Measurements from ENCODE around the gene EHMT1. TPM values are rescaled to one million over a fixed set of nuclear protein-coding genes. Genes with fewer than 3 reads are reported as not detected.

EHMT1 gene
- total RNA-seq, 6 experiments from 2014 or later, result 26.8 to 51.9 (median 36.7) TPM

- intact Hi-C loops (cut with DNase I), result no loop called here
- ATAC-seq (no peak), DNase-seq (no peak)
- H3K4me1 ChIP-seq, result no peaks in the 10 kb centered on the region
- no peak for TF ChIP-seq POLR2A (IDR thresholded peaks at IDR 0.05)
- TF ChIP-seq CTCF (IDR thresholded peaks at IDR 0.05), result no peak
- no peak overlapping the region for H3K4me3 ChIP-seq
- WGBS (ENCODE audit: insufficient coverage, low coverage, low lambda C conversion rate, missing lambda C conversion rate), result 95% methylated on average over 14 of the region's 20 CpGs
- no peaks in the 10 kb centered on the region for H3K27me3 ChIP-seq
- H3K36me3 ChIP-seq, result peaks cover 0 to 50% (median 7%) of the 10 kb centered on the region in 4 donors
- H3K27ac ChIP-seq, result no peak overlapping the region
- H3K9me3 ChIP-seq, result no peaks in the 10 kb centered on the region
Measured at GRCh38 chr9:137832191-137832700, 213.4 kb downstream of the EHMT1 start.

- intact Hi-C loops (cut with DNase I), result no loop called here
- Histone ChIP-seq H3K4me1 (no peaks in the 10 kb centered on the region), H3K9me3 (no peaks in the 10 kb centered on the region), H3K36me3 (peaks cover 0 to 50% (median 7%) of the 10 kb centered on the region in 4 donors), H3K27ac (no peak overlapping the region), H3K4me3 (no peak overlapping the region), H3K27me3 (no peaks in the 10 kb centered on the region)
- no peak for TF ChIP-seq CTCF (IDR thresholded peaks at IDR 0.05)
- TF ChIP-seq POLR2A (IDR thresholded peaks at IDR 0.05), result no peak
- ATAC-seq, result no peak
- DNase-seq, result no peak
- 93% methylated on average over 15 of the region's 44 CpGs for WGBS (ENCODE audit: insufficient coverage, low coverage, low lambda C conversion rate, missing lambda C conversion rate)
Measured at GRCh38 chr9:137832830-137833590, 214.2 kb downstream of the EHMT1 start.

- Histone ChIP-seq H3K9me3 (no peaks in the 10 kb centered on the region), H3K27me3 (no peaks in the 10 kb centered on the region), H3K4me3 (no peak overlapping the region), H3K27ac (no peak overlapping the region), H3K4me1 (no peaks in the 10 kb centered on the region), H3K36me3 (peaks cover 0 to 50% (median 7%) of the 10 kb centered on the region in 4 donors)
- TF ChIP-seq POLR2A (IDR thresholded peaks at IDR 0.05), result no peak
- no peak for TF ChIP-seq CTCF (IDR thresholded peaks at IDR 0.05)
- intact Hi-C loops (cut with DNase I), result no loop called here
- DNase-seq (peak in 1 of 3 donors; percentile 45), ATAC-seq (no peak)
- no CpG with 5 or more reads among the region's 73 CpGs for WGBS (ENCODE audit: insufficient coverage, low coverage, low lambda C conversion rate, missing lambda C conversion rate)
Measured at GRCh38 chr9:137833721-137834613, 215.2 kb downstream of the EHMT1 start.

- peak in 1 of 3 donors; percentile 39 for DNase-seq
- TF ChIP-seq CTCF (IDR thresholded peaks at IDR 0.05), result no peak
- no peak for TF ChIP-seq POLR2A (IDR thresholded peaks at IDR 0.05)
- intact Hi-C loops (cut with DNase I), result no loop called here
Measured at GRCh38 chr9:137834846-137835546, 216.2 kb downstream of the EHMT1 start.

More at GRCh38 chr9:137834846-137835546, 216.2 kb downstream of the EHMT1 start:
- Histone ChIP-seq H3K27ac (no peak overlapping the region), H3K4me1 (no peaks in the 10 kb centered on the region), H3K9me3 (no peaks in the 10 kb centered on the region), H3K4me3 (no peak overlapping the region), H3K36me3 (peaks cover 0 to 50% (median 7%) of the 10 kb centered on the region in 4 donors), H3K27me3 (no peaks in the 10 kb centered on the region)
- WGBS (ENCODE audit: insufficient coverage, low coverage, low lambda C conversion rate, missing lambda C conversion rate), result no CpG with 5 or more reads among the region's 66 CpGs
- no peak for ATAC-seq

Measured in right lobe of liver (tissue), 6 donors.